Urothelium cell line (cell line): ENCODE data around the gene INTS2.
"Not testable (repeated sequence)": the region's sequence is repeated elsewhere in the genome, so short reads cannot be mapped to it uniquely, and the experiment has no call there.

Experiments used
- DNase-seq: peaks from one replicate; pipeline ENCODE4 v3.0.0; 2011; ENCODE audit warnings: low spot score, mixed read lengths
- FAIRE-seq: peaks from 2 replicates; lab custom pipeline; 2011; peaks lifted over from hg19 to GRCh38; lab: Jason Lieb, UNC

Gene INTS2

DNA sequence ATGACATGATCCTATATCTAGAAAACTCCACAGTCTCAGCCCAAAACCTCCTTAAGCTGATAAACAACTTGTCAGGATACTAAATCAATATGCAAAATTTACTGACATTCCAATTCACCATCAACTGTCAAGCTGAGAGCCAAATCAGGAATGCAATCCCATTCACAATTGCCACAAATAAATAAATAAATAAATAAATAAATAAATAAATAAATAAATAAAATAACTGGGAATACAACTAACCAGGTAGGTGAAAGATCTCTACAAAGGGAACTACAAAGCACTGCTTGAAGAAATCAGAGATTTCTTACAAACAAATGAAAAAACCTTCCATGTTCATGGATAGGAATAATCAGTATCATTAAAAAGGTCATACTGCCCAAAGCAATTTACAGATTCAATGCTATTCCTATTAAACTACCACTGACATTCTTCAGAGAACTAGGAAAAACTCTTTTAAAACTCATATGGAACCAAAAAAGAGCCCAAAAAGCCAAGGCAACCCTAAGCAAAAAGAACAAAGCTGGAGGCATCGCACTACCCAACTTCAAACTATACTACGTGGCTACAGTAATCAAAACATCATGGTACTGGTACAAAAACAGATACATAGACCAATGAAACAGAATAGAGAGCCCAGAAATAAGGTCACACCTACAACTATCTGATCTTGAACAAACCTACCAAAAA lies 102.2 kb downstream of the INTS2 start:
- no peak for DNase-seq
- no peak for FAIRE-seq

DNA sequence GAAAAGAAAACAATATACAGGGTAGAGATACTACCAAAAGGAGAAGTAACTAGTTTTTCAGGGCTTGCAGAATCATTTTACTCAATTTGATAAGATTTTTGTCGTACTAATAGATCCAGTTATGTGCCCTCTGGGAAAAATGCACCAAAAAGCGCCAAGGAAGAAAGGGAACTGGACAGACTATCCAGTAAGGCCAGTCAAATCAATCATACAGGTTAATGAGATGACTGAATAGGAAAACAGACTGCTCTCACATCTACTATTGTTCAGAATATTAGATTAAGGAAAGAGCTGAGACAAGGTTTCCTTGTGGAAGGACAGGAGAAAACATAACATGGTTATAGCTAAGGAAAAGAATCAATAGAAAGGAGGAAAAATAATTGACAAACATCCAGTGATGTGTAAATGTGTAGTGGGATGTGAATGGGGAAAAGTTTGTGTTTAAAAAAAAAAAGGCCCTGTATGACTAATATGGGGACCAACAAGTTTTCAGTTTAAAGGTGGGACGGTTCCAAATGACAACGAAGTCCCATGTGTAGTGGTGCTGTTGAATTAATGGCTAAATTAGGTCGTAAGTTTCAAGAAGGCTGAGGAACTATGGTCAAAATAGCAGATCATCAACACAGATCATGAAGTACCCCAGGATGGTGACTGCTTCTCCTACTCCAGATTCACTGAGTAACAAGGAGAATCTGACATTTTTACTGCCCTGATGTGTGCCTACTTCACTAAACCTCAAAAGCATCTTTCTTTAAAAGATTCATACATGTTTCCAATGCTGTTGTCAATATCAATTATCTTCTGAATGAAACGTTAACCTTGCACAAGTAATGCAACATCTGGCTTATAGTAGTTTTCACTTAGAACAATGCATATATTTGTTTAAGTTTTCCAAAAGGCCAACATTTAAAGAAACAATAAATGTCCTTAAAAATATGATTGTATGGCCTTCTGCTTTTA lies 105.2 kb downstream of the INTS2 start:
- FAIRE-seq (no peak), DNase-seq (no peak)

DNA sequence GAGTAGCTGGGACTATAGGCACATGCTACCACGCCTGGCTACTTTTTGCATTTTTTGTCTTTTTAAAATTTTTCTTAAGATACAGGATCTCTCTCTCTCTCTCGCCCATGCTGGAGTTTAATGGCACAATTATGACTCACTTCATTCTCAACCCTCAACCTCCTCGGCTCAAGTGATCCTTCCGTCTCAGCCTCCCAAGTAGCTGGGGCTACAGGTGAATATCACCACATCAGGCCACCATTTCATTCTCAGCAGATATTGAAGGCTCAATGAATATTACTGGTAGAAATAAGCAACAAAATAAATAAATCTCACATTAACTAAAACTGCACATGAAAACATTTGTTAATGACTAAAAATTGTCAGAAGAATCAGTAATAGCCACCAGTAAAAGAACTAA lies 106.1 kb downstream of the INTS2 start:
- DNase-seq: no peak
- FAIRE-seq: no peak

DNA sequence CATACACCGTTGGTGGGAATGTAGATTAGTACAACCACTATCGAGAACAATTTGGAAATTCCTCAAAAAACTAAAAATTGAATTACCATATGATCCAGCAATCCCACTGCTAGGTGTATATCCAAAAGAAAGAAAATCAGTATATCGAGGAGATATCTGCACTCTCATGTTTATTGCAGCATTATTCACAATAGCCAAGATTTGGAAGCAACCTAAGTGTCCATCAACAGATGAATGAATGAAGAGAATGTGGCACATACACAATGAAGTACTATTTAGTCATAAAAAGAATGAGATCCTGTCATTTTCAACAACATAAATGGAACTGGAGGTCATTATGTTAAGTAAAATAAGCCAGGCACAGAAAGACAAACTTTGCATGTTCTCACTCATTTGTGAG lies 108.5 kb downstream of the INTS2 start:
- not testable (repeated sequence) for FAIRE-seq, DNase-seq

DNA sequence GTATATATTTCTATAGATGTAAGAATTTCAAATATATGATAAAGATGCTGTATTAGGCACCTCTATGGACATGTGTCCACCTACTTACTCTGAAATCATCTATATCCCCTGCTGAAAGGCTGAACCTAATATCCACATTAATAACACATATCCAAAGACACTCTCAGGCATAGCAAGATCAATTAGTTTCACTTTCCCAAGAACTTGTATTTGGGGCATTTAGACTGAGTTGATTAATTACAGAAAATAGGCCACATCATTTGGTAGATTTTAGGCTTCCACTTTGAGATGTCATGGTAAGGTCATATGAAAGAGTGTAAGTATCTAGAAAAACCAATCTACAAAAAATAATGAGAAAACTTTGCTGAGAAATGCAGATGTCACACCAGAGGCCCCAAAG lies 109.6 kb downstream of the INTS2 start:
- FAIRE-seq (no peak), DNase-seq (no peak)

DNA sequence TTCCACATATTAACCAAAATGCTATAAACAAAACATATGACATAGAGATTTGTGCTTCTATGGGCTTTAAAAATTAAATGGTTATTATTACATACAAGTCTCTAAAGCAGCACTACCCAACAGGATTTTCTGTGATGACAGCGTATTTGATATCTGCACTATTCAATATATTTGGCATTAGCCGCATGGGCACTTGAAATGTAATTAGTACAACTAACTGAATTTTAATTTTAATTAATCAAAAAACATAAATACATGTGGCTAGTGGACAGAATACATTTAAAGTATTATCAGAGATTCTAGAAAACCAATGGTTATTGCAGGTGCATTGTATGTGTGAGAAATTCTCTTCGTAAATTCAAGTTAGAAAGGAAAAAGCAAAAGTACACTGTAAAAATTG lies 110.3 kb downstream of the INTS2 start:
- FAIRE-seq: no peak
- no peak for DNase-seq

DNA sequence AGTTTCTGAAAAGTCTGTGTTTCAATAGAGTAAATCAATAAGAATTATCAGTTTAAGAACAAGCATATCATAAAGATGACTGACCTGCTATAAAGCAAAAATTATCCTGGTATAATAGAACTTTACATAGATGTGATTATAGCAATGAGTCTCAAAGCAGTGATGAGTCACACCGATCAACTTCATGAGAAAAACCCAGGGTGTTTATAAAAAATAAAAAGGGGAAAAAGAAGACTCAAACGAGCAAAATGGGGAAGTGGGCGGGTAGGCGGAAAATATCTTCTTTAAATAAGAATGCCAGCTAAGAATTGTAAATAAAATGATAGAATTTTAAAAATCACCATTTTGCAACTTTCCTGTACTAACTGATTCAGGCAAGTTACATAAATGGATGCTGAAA lies 111.2 kb downstream of the INTS2 start:
- no peak for DNase-seq

DNA sequence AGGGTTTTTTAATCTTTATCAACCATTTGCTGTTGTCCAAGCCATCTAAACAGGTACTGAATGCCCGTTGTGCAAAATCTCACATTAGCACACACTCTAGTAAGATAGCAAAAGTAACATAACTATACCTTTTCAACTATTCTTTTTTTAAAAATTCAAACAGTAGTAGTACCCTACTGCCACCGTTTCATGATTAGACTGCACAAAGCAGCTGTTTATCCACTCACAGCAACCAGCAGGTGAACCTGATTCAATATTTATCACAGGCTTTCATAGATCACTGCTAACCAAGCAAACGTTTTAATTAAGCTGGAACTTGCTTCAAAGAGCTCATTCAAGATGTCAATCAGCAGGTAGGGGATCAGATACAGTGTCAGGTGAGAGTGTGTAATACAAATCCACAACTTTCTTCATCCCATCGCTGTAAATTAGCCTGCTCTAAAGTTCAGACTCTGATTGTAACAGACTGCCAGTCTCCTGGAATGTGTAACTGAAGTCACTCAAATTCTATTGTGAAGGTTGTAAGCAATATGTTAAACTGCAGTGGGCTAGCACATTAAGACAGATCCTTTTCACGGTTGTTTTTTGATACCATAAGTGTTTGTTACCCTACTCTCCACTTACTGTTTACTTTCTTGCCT lies 111.8 kb downstream of the INTS2 start:
- no peak for DNase-seq
- FAIRE-seq: peak; percentile 32

More for the DNA sequence above, 111.2 kb downstream of the INTS2 start:
- no peak for FAIRE-seq
